ENCODE results near the gene CYBRD1.
"Not testable (repeated sequence)": the region's sequence is repeated elsewhere in the genome, so short reads cannot be mapped to it uniquely, and the experiment has no call there.

CYBRD1 gene, protein sequence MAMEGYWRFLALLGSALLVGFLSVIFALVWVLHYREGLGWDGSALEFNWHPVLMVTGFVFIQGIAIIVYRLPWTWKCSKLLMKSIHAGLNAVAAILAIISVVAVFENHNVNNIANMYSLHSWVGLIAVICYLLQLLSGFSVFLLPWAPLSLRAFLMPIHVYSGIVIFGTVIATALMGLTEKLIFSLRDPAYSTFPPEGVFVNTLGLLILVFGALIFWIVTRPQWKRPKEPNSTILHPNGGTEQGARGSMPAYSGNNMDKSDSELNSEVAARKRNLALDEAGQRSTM

DNA sequence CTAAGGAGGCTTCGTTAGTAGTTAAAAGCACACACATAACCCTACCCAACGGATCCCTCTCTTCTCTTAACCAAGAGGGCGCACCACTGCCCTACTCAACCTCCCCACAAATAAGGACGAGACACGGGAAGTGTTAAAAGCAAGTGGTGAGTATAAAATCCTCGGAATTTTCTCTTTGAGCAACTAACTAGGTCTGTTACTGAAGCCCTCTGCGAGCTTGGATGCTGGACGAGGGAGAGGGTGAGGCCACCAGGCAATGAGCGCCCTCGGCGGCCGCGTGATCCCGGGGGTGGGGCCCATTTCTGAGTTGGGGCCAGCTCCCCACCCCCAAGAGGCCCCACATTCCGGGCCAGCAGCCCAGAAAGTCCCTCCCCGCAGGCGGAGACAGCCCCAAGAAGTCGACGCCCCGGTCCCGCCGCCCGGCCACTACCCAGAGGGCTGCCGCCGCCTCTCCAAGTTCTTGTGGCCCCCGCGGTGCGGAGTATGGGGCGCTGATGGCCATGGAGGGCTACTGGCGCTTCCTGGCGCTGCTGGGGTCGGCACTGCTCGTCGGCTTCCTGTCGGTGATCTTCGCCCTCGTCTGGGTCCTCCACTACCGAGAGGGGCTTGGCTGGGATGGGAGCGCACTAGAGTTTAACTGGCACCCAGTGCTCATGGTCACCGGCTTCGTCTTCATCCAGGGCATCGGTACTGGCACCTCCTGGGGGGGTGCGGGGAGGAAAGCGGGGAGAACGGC lies at the start of gene CYBRD1:
Gene CYBRD1 (plus strand): TSS at position 423 of the 736 bp plus-strand sequence. CDS start 72 bp downstream, at position 495.
- no peak for DNase-seq (ENCODE audit: low spot score)

DNA sequence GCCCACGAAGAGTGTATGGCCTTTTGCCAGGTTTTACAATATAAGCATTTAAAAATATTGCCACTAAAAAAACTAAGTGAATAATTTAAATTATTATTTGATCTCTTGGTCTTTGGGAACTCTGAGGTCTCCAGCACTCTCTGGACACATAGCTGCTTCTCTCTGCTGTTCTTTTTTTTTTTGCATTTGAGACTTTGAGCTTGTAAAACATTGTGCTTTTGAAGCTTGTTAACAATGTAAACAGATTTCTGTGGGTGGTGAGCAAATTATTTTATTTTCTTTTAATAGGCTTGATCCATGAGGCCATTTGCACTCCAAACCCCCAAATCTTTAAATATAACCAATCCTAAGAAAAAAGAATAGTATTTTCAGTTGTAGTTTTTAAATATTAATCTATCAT lies 46.3 kb upstream of the CYBRD1 start:
- no peak for DNase-seq (ENCODE audit: low spot score)

DNA sequence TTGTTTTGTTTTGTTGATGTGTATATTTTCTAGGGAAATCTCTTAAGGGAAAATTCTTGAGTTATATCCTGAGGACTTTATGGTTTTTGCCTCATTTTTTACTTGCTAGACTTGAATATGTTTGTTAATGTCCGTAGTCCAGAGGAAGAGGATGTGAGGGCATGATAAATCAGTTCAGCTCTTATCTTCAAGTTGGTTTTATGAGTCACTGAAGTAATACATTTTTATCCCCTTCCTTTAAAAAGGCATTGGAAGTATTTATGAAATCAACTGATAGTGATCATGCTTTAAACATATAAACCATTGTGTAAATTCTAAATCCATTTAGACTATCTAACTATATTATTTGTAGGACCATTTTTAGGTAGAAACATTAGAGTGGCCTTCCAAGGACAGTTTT lies 43.9 kb upstream of the CYBRD1 start:
- DNase-seq (ENCODE audit: low spot score), result no peak

DNA sequence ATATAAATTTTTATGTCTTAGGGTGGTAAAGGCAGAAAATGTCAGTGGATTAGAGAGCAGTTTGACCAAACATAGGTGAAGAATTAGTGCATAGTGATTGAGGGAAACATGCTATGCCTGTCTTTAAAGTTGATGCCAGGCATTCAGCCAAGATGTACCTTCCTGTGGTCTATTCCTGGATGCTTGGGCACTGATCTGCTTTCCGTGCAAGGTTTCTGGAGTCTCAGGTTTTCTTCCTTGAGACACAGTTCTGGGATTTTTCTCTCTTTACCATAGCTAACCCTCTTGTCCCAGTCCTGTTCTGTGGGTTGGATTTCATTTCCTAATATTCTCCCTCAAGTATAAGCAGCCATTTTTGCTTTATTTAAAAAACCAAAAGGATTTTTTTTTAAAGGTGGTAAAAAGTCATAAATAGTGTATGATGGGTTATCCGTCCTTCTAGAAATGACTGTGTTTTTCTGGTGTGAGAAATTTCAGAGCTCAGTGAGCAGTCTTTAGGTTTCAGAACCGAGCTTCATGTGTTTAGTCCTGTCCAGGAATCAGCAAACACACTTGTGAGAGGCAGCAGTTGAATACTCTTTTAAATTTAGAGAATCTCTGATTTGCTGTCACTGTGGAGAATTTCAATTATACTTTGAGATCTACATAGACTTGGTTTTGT lies 43.0 kb upstream of the CYBRD1 start:
- DNase-seq (ENCODE audit: low spot score), result no peak

DNA sequence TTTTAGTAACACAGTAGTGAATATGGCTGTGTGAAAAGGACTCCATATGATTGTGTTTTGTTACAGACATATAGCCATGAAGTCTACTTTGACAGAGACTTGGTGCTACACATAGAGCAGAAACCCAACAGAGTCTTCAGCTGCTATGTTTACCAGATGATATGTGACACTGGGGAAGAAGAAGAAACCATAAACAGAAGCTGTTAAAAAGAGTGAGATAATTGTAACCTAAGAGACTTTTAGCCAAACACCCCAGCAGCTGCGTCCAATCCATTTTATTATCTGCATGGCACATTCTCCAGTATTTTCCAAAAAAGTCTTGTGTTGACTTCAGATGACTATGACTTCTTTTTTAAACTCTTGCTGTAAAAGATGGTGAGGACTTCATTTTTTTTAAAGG lies 41.4 kb upstream of the CYBRD1 start:
- DNase-seq (ENCODE audit: low spot score), result no peak

DNA sequence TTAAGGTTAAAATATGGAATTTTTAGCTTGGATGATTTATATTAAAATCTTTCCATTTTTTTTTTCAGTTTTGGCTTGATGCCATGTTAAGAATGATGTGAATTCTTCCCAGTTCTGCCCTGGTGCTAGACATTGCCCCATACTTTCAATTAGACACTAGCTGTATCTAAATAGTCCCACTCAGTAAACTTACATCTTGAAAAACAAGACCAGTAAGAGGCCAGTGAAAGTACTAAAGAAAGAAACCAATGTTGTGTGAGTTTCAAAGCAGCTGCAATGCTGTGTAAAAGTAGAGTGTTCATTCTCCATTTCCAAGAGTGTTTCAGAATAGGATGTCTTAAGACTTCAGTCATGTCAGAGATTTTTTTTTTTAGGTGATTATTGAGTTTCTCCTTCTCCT lies 40.0 kb upstream of the CYBRD1 start:
- no peak for DNase-seq (ENCODE audit: low spot score)

DNA sequence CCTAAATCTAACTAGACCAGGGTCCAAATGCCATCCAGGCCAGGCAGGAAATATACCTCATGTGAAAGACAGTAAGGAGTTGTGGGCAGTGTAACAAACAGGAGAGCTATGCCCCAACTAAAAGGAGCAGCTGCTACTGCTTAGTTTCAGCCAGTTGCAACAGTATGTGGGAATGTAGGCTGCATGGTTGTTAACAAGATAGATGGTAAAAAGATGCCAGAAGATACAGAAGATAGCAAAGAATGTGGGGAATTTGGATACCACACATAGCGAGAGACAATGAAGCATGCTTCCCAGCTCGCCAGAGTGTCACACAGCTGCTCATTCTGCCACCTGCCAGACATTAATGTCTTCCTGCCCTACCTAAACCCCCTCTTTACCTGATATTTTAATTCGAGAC lies 39.4 kb upstream of the CYBRD1 start:
- no peak for DNase-seq (ENCODE audit: low spot score)

DNA sequence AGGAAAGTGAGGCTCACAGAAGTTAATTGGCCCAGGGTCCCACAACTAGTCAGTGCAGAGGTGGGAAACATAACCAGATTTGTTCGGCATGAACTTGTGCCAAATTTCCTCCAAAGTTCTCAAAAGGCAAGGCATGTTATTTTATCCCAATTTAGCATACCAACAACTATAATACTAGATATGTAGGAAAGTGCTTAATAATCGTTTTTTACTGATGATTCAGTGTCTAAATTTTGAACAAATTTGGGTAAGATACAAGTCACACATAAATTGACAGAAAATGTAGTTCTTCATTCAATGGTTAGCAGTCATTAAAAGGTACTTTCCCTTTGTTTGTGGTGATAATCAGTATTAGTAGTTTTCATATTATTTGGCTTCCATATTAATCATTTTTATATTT lies 38.5 kb upstream of the CYBRD1 start:
- DNase-seq (ENCODE audit: low spot score), result no peak

DNA sequence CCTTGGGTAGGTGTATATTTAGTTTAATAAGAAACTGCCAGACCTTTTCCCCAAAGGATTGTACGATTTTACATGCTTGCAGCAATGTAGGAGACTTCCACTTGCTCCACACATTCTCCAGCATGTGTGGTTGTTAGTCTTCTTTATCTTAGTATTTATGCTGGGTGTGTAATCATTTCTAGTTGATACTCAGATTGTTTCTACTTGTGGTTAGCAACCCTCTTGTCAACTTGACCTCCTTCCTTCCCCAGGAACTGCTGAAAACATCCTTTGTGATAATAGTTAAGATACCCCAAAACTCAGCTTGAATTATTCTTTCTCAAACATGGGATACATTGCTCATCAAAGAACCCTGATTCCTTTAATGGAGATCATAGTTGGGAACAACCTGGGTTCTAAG lies 37.2 kb upstream of the CYBRD1 start:
- no peak for DNase-seq (ENCODE audit: low spot score)

DNA sequence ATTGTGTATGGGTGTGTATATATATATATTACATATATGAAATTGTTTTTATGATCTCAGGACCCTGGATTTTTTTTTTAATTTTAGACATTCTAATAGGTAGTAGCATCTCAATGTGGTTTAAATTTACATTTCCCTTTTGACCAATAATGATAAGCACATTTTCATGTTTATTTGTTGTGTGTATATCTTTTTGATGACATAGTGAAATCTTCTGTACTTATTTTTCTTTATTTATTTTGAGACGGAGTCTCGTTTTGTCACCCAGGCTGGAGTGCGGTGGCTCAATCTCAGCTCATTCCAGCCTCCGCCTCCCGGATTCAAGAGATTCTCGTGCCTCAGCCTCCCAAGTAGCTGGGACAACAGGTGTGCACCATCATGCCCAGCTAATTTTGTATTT lies 35.1 kb upstream of the CYBRD1 start:
- no peak for DNase-seq (ENCODE audit: low spot score)

DNA sequence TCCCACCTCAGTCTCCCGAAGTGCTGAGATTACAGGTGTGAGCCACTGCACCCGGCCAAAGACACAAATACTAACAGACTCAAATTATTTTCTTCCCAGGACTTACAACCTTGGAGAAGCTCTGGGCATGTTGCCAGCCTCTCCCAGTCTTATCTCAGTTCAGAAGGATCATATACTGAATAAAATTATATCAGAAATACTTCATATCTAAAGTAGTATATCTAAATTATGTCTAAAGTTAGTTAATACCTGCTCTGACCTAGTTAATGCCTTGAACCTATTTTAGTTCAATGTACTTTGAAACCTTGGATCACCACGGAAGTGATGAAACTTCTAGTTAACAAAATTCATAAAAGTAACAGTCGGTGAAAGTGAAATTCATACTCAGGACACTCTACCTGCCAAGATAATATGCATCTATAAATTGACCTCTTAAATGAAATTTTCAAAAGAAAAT lies 34.4 kb upstream of the CYBRD1 start:
- DNase-seq (ENCODE audit: low spot score), result no peak

DNA sequence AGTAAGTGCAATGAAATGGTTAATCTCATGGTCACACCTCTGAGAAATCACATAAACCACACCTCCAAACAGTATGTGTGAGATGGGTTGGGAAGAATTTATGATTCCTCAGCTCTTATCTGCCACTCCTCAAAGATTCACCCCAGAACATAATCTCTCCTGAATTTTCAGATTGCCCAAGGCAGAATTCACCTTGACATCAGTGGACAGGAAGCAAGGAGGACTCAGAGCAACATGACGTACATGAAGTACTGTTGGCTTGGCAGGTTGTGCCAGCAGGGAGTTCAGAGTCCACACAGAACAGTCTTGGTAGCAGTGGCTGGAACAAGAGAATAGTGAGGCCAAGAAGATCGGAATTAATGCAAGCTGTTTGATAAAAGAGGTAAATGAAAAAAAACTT lies 31.7 kb upstream of the CYBRD1 start:
- no peak for DNase-seq (ENCODE audit: low spot score)

DNA sequence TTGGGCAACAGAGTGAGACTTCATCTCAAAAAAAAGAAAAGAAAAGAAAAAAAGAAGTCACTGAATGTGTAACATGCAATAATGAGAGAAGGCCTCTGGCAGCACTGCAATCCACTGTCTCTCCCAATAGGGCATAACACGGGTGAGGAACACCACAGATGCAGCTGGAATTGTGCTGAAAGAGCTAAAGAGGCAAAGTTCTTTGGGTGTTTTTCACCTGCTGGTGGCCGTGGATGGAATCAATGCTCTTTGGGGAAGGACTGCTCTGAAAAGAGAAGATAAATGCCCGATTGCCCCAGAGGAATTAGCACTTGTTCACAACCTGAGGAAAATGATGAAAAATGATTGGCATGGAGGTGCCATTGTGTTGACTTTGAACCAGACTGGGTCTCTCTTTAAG lies 31.0 kb upstream of the CYBRD1 start:
- DNase-seq (ENCODE audit: low spot score), result no peak

DNA sequence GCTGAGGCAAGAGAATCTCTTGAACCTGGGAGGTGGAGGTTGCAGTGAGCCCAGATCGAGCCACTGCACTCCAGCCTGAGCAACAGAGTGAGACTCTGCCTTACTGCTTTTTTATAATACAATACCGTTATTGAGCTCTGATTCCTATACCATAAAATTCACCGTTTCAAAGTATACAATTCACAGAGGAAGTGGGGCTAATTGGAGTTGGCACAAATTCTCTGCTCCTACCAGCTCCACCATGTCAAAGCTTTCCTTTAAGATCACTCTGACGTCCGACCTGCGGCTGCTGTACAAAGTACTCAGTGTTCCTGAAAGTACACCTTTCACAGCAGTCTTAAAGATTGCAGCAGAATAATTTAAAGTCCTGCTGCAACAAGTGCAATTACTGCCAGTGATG lies 29.6 kb upstream of the CYBRD1 start:
- DNase-seq (ENCODE audit: low spot score), result no peak

DNA sequence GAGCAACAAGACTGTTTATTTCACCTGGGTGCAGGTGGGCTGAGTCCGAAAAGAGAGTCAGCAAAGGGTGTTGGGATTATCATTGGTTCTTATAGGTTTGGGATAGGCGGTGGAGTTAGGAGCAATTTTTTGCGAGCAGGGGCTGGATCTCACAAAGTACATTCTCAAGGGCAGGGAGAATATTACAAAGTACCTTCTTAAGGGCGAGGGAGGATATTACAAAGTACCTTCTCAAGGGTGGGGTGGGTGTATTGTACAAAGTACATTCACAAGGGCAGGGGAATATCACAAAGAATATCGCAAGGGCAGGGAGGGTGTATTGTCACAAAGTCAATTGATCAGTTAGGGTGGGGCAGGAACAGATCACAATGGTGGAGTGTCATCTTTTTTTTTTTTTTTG lies 24.6 kb upstream of the CYBRD1 start:
- DNase-seq (ENCODE audit: low spot score), result not testable (repeated sequence)

DNA sequence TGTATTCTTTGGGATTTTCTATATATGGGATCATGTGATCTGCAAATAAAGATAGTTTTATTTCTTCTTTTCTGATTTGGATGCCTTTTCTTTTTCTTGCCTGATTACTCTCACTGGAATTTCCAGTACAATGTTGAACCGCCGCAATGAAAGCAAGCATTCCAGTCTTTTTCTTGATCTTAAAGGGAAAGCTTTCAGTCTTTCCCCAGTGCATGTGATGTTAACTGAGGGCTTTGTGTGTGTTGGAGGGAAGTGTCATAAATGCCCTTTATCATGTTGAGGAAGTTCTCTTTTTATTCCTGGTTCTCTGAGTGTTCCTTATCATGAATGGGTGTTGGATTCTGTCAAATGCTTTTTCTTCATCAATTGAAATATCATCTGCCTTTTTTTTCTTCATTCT lies 16.9 kb upstream of the CYBRD1 start:
- DNase-seq (ENCODE audit: low spot score), result no peak

DNA sequence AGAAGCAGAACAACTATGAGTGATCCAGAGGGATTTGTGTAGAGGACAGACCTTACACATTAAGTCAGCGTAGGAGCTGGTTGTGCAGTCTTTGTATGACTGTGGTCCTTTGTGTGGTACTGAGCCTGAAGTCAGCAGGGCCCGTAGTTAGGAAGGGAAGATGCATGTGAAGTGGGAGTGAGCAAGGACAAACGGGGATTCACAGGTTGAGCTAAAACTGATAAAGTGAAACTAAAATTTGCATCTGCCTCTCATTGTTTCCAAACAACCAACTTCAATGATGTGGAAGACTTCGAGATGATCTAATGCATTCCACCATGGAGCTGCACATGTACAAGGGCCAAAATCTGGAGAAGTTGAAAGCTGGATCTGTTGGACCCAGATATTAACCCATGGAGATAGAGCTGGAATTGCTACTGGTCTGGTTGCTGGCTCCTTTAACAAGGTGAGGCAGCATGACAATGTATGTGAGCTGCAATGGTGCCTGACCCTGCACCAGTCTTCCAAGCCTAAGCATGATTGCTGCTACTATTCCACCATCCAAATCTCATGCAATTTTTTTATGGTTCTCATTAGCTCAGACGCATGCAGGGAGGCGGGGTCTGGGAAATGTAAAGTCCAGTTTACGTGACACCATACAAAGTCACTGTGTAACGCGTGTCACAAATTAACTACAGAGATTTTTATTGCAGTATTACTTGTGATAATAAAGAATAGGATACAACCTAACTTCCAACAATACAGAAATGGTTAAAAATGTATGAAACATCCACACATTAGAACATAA lies 12.1 kb upstream of the CYBRD1 start:
- DNase-seq (ENCODE audit: low spot score), result no peak

DNA sequence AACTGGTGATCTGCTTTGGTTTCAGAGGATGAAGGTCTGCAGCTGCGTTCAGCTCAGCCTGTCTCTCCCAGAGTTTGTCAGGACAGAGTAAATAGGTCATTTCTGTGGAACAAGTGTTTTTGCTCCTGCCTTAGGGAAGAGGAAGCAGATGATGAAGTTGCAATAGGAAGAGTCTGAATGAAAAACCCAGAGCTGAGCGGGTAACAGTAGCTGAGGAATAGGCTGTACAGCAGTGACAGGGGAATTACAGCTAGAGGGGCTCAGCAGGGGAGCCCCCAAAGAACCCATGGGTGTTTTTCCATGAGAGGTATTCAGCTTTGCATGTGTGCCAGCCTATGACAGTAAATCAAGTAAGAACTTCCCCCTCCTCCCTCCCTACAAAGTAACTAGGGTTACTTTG lies 10.3 kb upstream of the CYBRD1 start:
- DNase-seq (ENCODE audit: low spot score), result no peak

DNA sequence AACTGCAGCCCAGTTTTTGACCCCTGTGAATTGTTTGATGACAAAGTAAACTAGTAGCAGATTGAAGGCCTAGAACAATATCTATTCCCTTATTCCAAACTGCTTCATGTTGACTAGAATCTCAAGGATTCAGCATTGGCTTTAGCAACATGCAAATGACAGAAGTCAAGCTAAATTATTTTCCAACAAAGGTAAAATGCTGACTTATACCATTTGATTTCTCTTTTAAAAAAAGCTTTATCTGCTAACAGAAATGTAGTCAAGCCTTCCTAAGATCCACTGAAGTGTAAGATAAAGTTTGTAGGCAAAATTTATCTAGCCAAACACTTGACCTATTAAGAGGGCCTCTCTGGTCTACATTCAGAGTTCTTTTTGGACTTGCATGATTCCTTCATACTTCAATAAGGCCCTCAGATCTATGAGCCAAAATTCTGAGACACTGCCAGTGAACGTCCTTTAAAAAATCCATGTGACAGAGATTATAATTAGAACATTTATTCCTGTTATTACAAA lies 9.5 kb upstream of the CYBRD1 start:
- DNase-seq (ENCODE audit: low spot score), result no peak

DNA sequence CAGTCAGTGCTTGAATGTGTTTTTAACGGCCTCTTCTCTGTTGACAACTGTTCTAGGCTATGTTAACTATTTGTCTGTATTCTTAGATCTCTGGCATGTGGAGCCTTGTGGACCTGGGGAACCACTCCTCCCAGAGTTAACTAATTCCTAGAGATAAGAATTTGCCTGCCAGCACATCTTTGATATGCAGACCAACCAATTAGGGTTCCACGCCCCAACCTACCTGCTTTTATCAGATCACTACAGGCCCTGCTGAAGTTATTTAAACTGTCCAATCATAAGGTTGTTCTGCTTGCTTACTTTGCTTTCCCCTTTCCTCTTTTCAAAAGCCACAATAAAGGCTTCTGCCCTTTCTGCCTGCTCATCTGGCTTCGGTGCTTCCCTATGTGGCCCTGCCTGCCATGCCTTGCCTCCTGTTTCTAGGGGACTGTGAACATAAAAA lies 8.5 kb upstream of the CYBRD1 start:
- DNase-seq (ENCODE audit: low spot score), result no peak

DNA sequence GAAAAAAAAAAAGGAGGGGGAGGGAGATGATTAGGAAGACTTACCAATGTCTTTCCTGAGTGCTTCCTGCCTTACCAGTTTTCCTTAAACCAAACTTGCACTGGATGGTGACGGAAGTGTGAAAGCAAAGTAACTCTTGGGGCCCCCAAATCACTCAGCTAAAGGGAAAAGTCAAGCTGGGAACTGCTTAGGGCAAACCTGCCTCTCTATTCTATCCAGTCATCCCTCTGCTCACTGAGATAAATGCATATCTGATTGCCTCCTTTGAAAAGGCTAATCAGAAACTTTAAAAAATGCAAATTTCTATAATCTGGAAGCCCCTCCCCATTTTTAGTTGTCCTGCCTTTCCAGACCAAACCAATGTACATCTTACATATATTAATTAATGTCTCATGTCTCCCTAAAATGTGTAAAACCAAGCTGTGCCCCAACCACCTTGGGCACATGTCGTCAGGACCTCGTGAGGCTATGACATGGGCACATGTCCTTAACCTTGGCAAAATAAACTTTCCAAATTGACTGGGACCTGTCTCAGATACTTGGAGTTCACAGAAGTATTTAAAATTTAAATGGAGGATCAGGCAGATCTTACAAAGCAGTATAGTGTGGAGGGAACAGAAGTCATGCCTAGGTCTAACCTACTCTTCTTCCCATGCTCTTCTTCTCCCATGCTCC lies 7.2 kb upstream of the CYBRD1 start:
- no peak for DNase-seq (ENCODE audit: low spot score)

All from CD4-positive, alpha-beta T cell treated with Interleukin-15 for 4 hours (primary cell).